Measurements from ENCODE around the gene KYNU. TPM values are rescaled to one million over a fixed set of nuclear protein-coding genes. Genes with fewer than 3 reads are reported as not detected.

Gene KYNU
- total and polyA plus RNA-seq, 10 of the 15 experiments (the other 5 are each of a cell fraction or from before 2014, with no cell fraction given) = 31.3 to 101 (median 38.3) TPM

- TF ChIP-seq E4F1 (IDR thresholded peaks at IDR 0.05; ENCODE audit: borderline replicate concordance, partially characterized antibody) (no peak), NRF1 (conservative IDR thresholded peaks at IDR 0.05; ENCODE audit: low read depth, low read length) (no peak), RUNX3 (IDR thresholded peaks at IDR 0.05; ENCODE audit: low read length) (no peak), BRCA1 (IDR thresholded peaks at IDR 0.05; ENCODE audit: low read depth, low read length) (no peak), CBX3 (IDR thresholded peaks at IDR 0.05; ENCODE audit: borderline replicate concordance, low read depth) (no peak), MTA3 (IDR thresholded peaks at IDR 0.05; ENCODE audit: borderline replicate concordance, low read length) (no peak), NFYB (IDR thresholded peaks at IDR 0.05; ENCODE audit: insufficient read depth, low read depth, low read length) (peak; percentile 55; the same call in 1 of the 2 replicates), YBX1 (IDR thresholded peaks at IDR 0.05) (no peak), SP1 (IDR thresholded peaks at IDR 0.05; ENCODE audit: low read depth, low read length) (no peak), ZNF217 (IDR thresholded peaks at IDR 0.05) (no peak), ZNF207 (IDR thresholded peaks at IDR 0.05; ENCODE audit: borderline replicate concordance) (no peak), CREM (IDR thresholded peaks at IDR 0.05; ENCODE audit: low read depth) (0 out of 2 replicates have a peak, but pooled peaks have one; percentile 11), CREB1 (IDR thresholded peaks at IDR 0.05; ENCODE audit: low read depth) (no peak), EP300 (IDR thresholded peaks at IDR 0.05; ENCODE audit: borderline replicate concordance in 1 of 2, control insufficient read depth in 1 of 2, low read depth in 2 of 2, low read length in 2 of 2) (peak in 1 of 2 experiments; percentile 31; a peak in 1 of 4 replicates), CBX5 (IDR thresholded peaks at IDR 0.05; ENCODE audit: low read depth) (no peak), ZZZ3 (IDR thresholded peaks at IDR 0.05; ENCODE audit: control insufficient read depth, insufficient read length, low read depth) (no peak), SUZ12 (IDR thresholded peaks at IDR 0.05; ENCODE audit: unreplicated experiment) (no peak), NFIC (IDR thresholded peaks at IDR 0.05; ENCODE audit: low read depth, low read length) (peak; percentile 62), TARDBP (IDR thresholded peaks at IDR 0.05; ENCODE audit: borderline replicate concordance) (no peak), ATF7 (IDR thresholded peaks at IDR 0.05; ENCODE audit: low read depth) (0 out of 2 replicates have a peak, but pooled peaks have one; percentile 11), CHD2 (IDR thresholded peaks at IDR 0.05; ENCODE audit: borderline replicate concordance, low read depth, low read length) (no peak), ZNF384 (IDR thresholded peaks at IDR 0.05; ENCODE audit: borderline replicate concordance, low read depth, low read length) (peak; percentile 52; the same call in 1 of the 2 replicates), SMAD1 (IDR thresholded peaks at IDR 0.05; ENCODE audit: low read depth, partially characterized antibody) (peak; percentile 34), MYB (IDR thresholded peaks at IDR 0.05; ENCODE audit: borderline replicate concordance, low read depth, low read length) (no peak)
- TF ChIP-seq, protein P1, sequence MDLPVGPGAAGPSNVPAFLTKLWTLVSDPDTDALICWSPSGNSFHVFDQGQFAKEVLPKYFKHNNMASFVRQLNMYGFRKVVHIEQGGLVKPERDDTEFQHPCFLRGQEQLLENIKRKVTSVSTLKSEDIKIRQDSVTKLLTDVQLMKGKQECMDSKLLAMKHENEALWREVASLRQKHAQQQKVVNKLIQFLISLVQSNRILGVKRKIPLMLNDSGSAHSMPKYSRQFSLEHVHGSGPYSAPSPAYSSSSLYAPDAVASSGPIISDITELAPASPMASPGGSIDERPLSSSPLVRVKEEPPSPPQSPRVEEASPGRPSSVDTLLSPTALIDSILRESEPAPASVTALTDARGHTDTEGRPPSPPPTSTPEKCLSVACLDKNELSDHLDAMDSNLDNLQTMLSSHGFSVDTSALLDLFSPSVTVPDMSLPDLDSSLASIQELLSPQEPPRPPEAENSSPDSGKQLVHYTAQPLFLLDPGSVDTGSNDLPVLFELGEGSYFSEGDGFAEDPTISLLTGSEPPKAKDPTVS (IDR thresholded peaks at IDR 0.05; ENCODE audit: low read depth, low read length) = no peak
- TF ChIP-seq, protein P2, sequence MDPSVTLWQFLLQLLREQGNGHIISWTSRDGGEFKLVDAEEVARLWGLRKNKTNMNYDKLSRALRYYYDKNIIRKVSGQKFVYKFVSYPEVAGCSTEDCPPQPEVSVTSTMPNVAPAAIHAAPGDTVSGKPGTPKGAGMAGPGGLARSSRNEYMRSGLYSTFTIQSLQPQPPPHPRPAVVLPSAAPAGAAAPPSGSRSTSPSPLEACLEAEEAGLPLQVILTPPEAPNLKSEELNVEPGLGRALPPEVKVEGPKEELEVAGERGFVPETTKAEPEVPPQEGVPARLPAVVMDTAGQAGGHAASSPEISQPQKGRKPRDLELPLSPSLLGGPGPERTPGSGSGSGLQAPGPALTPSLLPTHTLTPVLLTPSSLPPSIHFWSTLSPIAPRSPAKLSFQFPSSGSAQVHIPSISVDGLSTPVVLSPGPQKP (IDR thresholded peaks at IDR 0.05; ENCODE audit: low read depth, low read length) = no peak
- TF ChIP-seq, protein P3, sequence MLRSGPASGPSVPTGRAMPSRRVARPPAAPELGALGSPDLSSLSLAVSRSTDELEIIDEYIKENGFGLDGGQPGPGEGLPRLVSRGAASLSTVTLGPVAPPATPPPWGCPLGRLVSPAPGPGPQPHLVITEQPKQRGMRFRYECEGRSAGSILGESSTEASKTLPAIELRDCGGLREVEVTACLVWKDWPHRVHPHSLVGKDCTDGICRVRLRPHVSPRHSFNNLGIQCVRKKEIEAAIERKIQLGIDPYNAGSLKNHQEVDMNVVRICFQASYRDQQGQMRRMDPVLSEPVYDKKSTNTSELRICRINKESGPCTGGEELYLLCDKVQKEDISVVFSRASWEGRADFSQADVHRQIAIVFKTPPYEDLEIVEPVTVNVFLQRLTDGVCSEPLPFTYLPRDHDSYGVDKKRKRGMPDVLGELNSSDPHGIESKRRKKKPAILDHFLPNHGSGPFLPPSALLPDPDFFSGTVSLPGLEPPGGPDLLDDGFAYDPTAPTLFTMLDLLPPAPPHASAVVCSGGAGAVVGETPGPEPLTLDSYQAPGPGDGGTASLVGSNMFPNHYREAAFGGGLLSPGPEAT (IDR thresholded peaks at IDR 0.05; ENCODE audit: low read depth) = peak; percentile 67
Measured at GRCh38 chr2:142865924-142866323, 11.5 kb upstream of the KYNU start (continued).
